Breast epithelium (tissue), 4 donors: ENCODE results near the gene RPL32. TPM values are rescaled to one million over a fixed set of nuclear protein-coding genes. Genes with fewer than 3 reads are reported as not detected.

ENCODE experiments used
- DNase-seq, 2 donors: peaks; one replicate each; pipeline ENCODE4 v3.0.0-alpha.2; 2019; ENCODE audit warnings: low spot score in 2 of 2
- H3K27ac ChIP-seq, 2 donors: fragments of 200-600 bp; sonication (generic) in 1 of 2; one replicate each; pipeline ENCODE4 v1.5.1; 2016 to 2019; ENCODE audit warnings: mild to moderate bottlenecking in 1 of 2
- H3K27me3 ChIP-seq, 2 donors: fragments of 200-600 bp; sonication (generic) in 1 of 2; one replicate each; pipeline versions ENCODE4 v1.5.1 to v1.6.0; 2017 to 2019; ENCODE audit warnings: control low read depth in 1 of 2, mild to moderate bottlenecking in 1 of 2
- H3K36me3 ChIP-seq: fragments of 200-600 bp; one replicate; pipeline ENCODE4 v1.5.1; 2019
- H3K4me1 ChIP-seq, 2 donors: fragments of 200-600 bp; sonication (generic); one replicate each; pipeline ENCODE4 v1.5.1; 2016 to 2019; ENCODE audit warnings: control low read depth in 1 of 2
- H3K4me3 ChIP-seq, 3 donors: fragments of 200-600 bp; sonication (generic); 1 replicate in 2 of 3; 2 replicates in 1 of 3; pipeline ENCODE4 v1.5.1; 2016 to 2019; ENCODE audit warnings: mild to moderate bottlenecking in 3 of 3, moderate library complexity in 2 of 3
- H3K9me3 ChIP-seq, 2 donors: fragments of 200-600 bp; sonication (generic) in 1 of 2; one replicate each; pipeline ENCODE4 v1.5.1; 2016 to 2019; ENCODE audit warnings: control low read depth in 1 of 2
- POLR2A ChIP-seq: fragments of 450-650 bp; IDR thresholded peaks from one replicate; pipeline ENCODE4 v1.6.1; 2016; ENCODE audit warnings: antibody characterized with exemption, mild to moderate bottlenecking, moderate library complexity
- POLR2AphosphoS5 ChIP-seq, 3 donors: sonication (generic); formaldehyde crosslinking; IDR thresholded peaks; one replicate each; pipeline ENCODE4 v1.6.1; 2017; ENCODE audit warnings: antibody characterized with exemption in 3 of 3
- intact Hi-C: fragments of 100-400 bp; cut with DNase I; formaldehyde crosslinking; loops from one replicate; pipeline ENCODE4 v1.15.1; 2023; ENCODE audit warnings: low total_unique reads
- total RNA-seq, 3 donors: library from RNA; depleted of rRNA; stranded (reverse); fragments of >200 nt; gene quantifications; one replicate each; pipeline ENCODE4 v1.1.0, GENCODE V29; 2016
- TF ChIP-seq, protein P1 (sequence below), 3 donors: fragments of 450-650 bp; IDR thresholded peaks; one replicate each; pipeline ENCODE4 v1.5.1; 2016 to 2017; ENCODE audit warnings: antibody characterized with exemption in 3 of 3, mild to moderate bottlenecking in 3 of 3, moderate library complexity in 3 of 3

Gene RPL32
- total RNA-seq, 3 donors from 2014 or later, result 945 to 1,485 (median 950) TPM

DNA sequence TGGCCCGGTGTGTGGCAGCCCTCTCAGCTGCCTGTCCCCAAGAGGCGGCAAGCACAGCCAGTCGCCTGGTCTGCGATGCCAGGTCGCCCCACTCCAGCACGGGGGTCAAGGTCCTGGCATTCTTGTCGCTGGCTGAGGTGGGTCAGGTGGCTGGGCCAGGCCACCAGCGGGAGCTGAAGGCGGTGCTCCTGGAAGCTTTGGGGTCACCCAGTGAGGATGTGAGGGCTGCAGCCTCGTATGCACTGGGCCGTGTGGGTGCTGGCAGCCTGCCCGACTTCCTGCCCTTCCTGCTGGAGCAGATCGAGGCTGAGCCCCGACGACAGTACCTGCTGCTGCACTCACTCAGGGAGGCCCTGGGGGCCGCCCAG, 24.0 kb downstream of the RPL32 start:
- Histone ChIP-seq H3K36me3 (no peaks in the 10 kb centered on the region), H3K27ac (no peak overlapping the region), H3K9me3 (no peaks in the 10 kb centered on the region), H3K4me3 (no peak overlapping the region), H3K27me3 (no peaks in the 10 kb centered on the region), H3K4me1 (no peaks in the 10 kb centered on the region)
- DNase-seq, result no peak
- TF ChIP-seq POLR2AphosphoS5 (IDR thresholded peaks at IDR 0.05), result no peak
- TF ChIP-seq, protein P1, sequence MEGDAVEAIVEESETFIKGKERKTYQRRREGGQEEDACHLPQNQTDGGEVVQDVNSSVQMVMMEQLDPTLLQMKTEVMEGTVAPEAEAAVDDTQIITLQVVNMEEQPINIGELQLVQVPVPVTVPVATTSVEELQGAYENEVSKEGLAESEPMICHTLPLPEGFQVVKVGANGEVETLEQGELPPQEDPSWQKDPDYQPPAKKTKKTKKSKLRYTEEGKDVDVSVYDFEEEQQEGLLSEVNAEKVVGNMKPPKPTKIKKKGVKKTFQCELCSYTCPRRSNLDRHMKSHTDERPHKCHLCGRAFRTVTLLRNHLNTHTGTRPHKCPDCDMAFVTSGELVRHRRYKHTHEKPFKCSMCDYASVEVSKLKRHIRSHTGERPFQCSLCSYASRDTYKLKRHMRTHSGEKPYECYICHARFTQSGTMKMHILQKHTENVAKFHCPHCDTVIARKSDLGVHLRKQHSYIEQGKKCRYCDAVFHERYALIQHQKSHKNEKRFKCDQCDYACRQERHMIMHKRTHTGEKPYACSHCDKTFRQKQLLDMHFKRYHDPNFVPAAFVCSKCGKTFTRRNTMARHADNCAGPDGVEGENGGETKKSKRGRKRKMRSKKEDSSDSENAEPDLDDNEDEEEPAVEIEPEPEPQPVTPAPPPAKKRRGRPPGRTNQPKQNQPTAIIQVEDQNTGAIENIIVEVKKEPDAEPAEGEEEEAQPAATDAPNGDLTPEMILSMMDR (IDR thresholded peaks at IDR 0.05), result no peak
- no peak for TF ChIP-seq POLR2A
- intact Hi-C loops, result no loop called here

DNA sequence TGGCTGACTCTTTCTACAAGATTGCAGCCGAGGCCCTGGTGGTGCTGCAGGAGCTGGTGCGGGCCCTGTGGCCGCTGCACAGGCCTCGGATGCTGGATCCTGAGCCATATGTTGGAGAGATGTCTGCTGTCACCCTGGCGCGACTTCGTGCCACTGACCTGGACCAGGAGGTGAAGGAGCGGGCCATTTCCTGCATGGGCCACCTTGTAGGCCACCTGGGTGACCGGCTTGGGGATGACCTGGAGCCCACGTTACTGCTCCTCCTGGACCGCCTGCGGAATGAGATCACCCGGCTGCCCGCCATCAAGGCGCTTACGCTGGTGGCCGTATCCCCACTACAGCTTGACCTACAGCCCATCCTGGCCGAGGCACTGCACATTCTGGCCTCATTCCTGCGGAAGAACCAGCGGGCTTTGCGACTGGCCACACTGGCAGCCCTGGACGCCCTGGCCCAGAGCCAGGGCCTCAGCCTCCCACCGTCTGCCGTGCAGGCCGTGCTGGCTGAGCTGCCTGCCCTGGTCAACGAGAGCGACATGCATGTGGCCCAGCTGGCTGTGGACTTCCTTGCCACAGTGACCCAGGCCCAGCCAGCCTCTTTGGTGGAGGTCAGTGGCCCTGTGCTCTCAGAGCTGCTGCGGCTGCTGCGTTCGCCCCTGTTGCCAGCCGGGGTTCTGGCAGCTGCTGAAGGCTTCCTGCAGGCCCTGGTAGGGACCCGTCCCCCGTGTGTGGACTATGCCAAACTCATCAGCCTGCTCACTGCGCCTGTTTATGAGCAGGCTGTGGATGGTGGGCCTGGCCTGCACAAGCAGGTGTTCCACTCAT, 24.6 kb downstream of the RPL32 start:
- Histone ChIP-seq H3K4me3 (no peak overlapping the region), H3K27me3 (no peaks in the 10 kb centered on the region), H3K36me3 (no peaks in the 10 kb centered on the region), H3K27ac (no peak overlapping the region), H3K4me1 (no peaks in the 10 kb centered on the region), H3K9me3 (no peaks in the 10 kb centered on the region)
- DNase-seq, result no peak
- intact Hi-C loops, result no loop called here
- TF ChIP-seq, protein P1 (IDR thresholded peaks at IDR 0.05), result no peak
- TF ChIP-seq POLR2AphosphoS5 (IDR thresholded peaks at IDR 0.05) (no peak), POLR2A (no peak)

- Histone ChIP-seq H3K36me3 (no peaks in the 10 kb centered on the region), H3K9me3 (no peaks in the 10 kb centered on the region), H3K27ac (no peak overlapping the region), H3K4me1 (no peaks in the 10 kb centered on the region), H3K4me3 (no peak overlapping the region), H3K27me3 (no peaks in the 10 kb centered on the region)
- intact Hi-C loops, result no loop called here
- DNase-seq, result no peak
- TF ChIP-seq, protein P1 (IDR thresholded peaks at IDR 0.05), result no peak
- TF ChIP-seq POLR2AphosphoS5 (IDR thresholded peaks at IDR 0.05) (no peak), POLR2A (no peak)
These were observed 25.6 kb downstream of the RPL32 start for GRCh38 chr3:12815719-12816118.

DNA sequence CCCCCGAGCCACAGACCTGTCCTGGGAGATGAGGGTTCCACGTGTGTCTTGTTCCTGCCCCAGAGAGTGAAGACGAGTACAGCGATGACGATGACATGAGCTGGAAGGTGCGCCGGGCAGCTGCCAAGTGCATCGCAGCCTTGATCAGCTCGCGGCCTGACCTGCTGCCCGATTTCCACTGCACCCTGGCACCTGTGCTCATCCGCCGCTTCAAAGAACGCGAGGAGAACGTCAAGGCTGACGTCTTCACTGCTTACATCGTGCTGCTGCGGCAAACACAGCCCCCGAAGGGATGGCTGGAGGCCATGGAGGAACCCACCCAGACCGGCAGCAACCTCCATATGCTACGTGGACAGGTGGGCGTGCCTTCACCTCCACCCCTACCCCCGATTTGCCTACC, 26.3 kb downstream of the RPL32 start:
- intact Hi-C loops, result no loop called here
- no peak for TF ChIP-seq POLR2A
- TF ChIP-seq POLR2AphosphoS5 (IDR thresholded peaks at IDR 0.05), result no peak
- TF ChIP-seq, protein P1 (IDR thresholded peaks at IDR 0.05), result no peak
- no peaks in the 10 kb centered on the region for H3K27me3 ChIP-seq
- H3K27ac ChIP-seq, result no peak overlapping the region
- no peak overlapping the region for H3K4me3 ChIP-seq
- H3K4me1 ChIP-seq, result no peaks in the 10 kb centered on the region
- DNase-seq, result no peak
- H3K9me3 ChIP-seq, result no peaks in the 10 kb centered on the region
- no peaks in the 10 kb centered on the region for H3K36me3 ChIP-seq

- no peaks in the 10 kb centered on the region for H3K27me3 ChIP-seq
- no peak for DNase-seq
- no peaks in the 10 kb centered on the region for H3K4me1 ChIP-seq
- intact Hi-C loops, result no loop called here
- no peak overlapping the region for H3K4me3 ChIP-seq
- TF ChIP-seq, protein P1 (IDR thresholded peaks at IDR 0.05), result no peak
- TF ChIP-seq POLR2AphosphoS5 (IDR thresholded peaks at IDR 0.05), result no peak
- no peak for TF ChIP-seq POLR2A
- no peaks in the 10 kb centered on the region for H3K9me3 ChIP-seq
- H3K27ac ChIP-seq, result no peak overlapping the region
- H3K36me3 ChIP-seq, result no peaks in the 10 kb centered on the region
These were observed 27.4 kb downstream of the RPL32 start for GRCh38 chr3:12813967-12814366.
